Tibial nerve (tissue), 4 donors: ENCODE data around the gene ACTR1B. TPM values are rescaled to one million over a fixed set of nuclear protein-coding genes. Genes with fewer than 3 reads are reported as not detected.

ENCODE experiments used
- DNase-seq, 2 donors: peaks; one replicate each; pipeline ENCODE4 v3.0.0-alpha.2; 2019; ENCODE audit warnings: low spot score in 2 of 2
- H3K27ac ChIP-seq, 4 donors: fragments of 200-600 bp; sonication (generic) in 3 of 4; one replicate each; pipeline ENCODE4 v1.5.1; 2017 to 2019; ENCODE audit warnings: mild to moderate bottlenecking in 1 of 4
- H3K27me3 ChIP-seq, 2 donors: fragments of 200-600 bp; sonication (generic) in 1 of 2; one replicate each; pipeline versions ENCODE4 v1.5.1 to v1.6.0; 2017 to 2019
- H3K36me3 ChIP-seq, 3 donors: fragments of 200-600 bp; sonication (generic); one replicate each; pipeline ENCODE4 v1.5.1; 2018 to 2019
- H3K4me1 ChIP-seq, 4 donors: fragments of 200-600 bp; sonication (generic) in 3 of 4; one replicate each; pipeline ENCODE4 v1.5.1; 2017 to 2019
- H3K4me3 ChIP-seq, 4 donors: fragments of 200-600 bp; sonication (generic) in 3 of 4; one replicate each; pipeline ENCODE4 v1.5.1; 2017 to 2019; ENCODE audit warnings: mild to moderate bottlenecking in 1 of 4, moderate library complexity in 1 of 4
- H3K9me3 ChIP-seq, 4 donors: fragments of 200-600 bp; sonication (generic) in 3 of 4; one replicate each; pipeline ENCODE4 v1.5.1; 2017 to 2019
- CTCF ChIP-seq, 5 experiments: fragments of 200-600 bp in 3 of 5; fragments of 450-650 bp in 2 of 5; sonication (generic) in 3 of 5; IDR thresholded peaks; one replicate each; pipeline ENCODE4 v1.5.1; 2016 to 2019; ENCODE audit warnings: antibody characterized with exemption in 5 of 5, mild to moderate bottlenecking in 3 of 5, moderate library complexity in 2 of 5
- EP300 ChIP-seq, 2 donors: sonication (generic); formaldehyde crosslinking; IDR thresholded peaks; one replicate each; pipeline ENCODE4 v1.6.1; 2017; ENCODE audit warnings: antibody characterized with exemption in 2 of 2, mild to moderate bottlenecking in 1 of 2
- POLR2A ChIP-seq, 2 donors: fragments of 450-650 bp; IDR thresholded peaks; one replicate each; pipeline ENCODE4 v1.6.1; 2017; ENCODE audit warnings: antibody characterized with exemption in 2 of 2, mild to moderate bottlenecking in 2 of 2, moderate library complexity in 2 of 2
- WGBS, 2 donors: methylation state at CpG; one replicate each; pipeline ENCODE4 v1.1.5; 2018; 5-methylcytosine and 5-hydroxymethylcytosine counted together
- total RNA-seq, 4 donors: library from RNA; depleted of rRNA; stranded (reverse); fragments of >200 nt; gene quantifications; one replicate each; pipeline ENCODE4 v1.1.0, GENCODE V29; 2016

The ACTR1B gene
- total RNA-seq, 4 donors from 2014 or later = 65.1 to 109 (median 85.5) TPM

GRCh38 chr2:97708048-97708380, 44.2 kb upstream of the ACTR1B start:
- Histone ChIP-seq H3K27ac (no peak overlapping the region), H3K4me1 (no peaks in the 10 kb centered on the region), H3K9me3 (no peaks in the 10 kb centered on the region), H3K36me3 (no peaks in the 10 kb centered on the region), H3K27me3 (no peaks in the 10 kb centered on the region), H3K4me3 (no peak overlapping the region)
- TF ChIP-seq EP300 (IDR thresholded peaks at IDR 0.05) = no peak
- no peak for TF ChIP-seq CTCF (IDR thresholded peaks at IDR 0.05)
- 59 to 81% methylated on average over 4 of the region's 4 CpGs for WGBS, 2 donors
- no peak for DNase-seq

- no peak for DNase-seq
- TF ChIP-seq POLR2A (IDR thresholded peaks at IDR 0.05) (no peak), CTCF (IDR thresholded peaks at IDR 0.05) (no peak), EP300 (IDR thresholded peaks at IDR 0.05) (no peak)
- Histone ChIP-seq H3K36me3 (no peaks in the 10 kb centered on the region), H3K4me1 (no peaks in the 10 kb centered on the region), H3K27me3 (no peaks in the 10 kb centered on the region), H3K9me3 (no peaks in the 10 kb centered on the region), H3K27ac (no peak overlapping the region), H3K4me3 (no peak overlapping the region)
- WGBS, 2 donors = 82 to 83% methylated on average over 9 to 10 of the region's 11 CpGs
Observed at GRCh38 chr2:97707362-97708047, 43.7 kb upstream of the ACTR1B start.

GRCh38 chr2:97706708-97707345, 43.0 kb upstream of the ACTR1B start:
- no peak overlapping the region for H3K4me3 ChIP-seq
- no peaks in the 10 kb centered on the region for H3K4me1 ChIP-seq
- no peak for TF ChIP-seq EP300 (IDR thresholded peaks at IDR 0.05)
- no peak for DNase-seq
- H3K9me3 ChIP-seq = no peaks in the 10 kb centered on the region
- H3K27ac ChIP-seq = no peak overlapping the region
- 62 to 69% methylated on average over 11 of the region's 11 CpGs for WGBS, 2 donors
- no peaks in the 10 kb centered on the region for H3K36me3 ChIP-seq
- no peaks in the 10 kb centered on the region for H3K27me3 ChIP-seq

- Histone ChIP-seq H3K27ac (no peak overlapping the region), H3K4me1 (no peaks in the 10 kb centered on the region), H3K27me3 (no peaks in the 10 kb centered on the region), H3K36me3 (no peaks in the 10 kb centered on the region), H3K9me3 (no peaks in the 10 kb centered on the region), H3K4me3 (no peak overlapping the region)
- DNase-seq = no peak
- WGBS, 2 donors = 93 to 95% methylated on average over 13 of the region's 13 CpGs
- TF ChIP-seq CTCF (IDR thresholded peaks at IDR 0.05) = no peak
- TF ChIP-seq POLR2A (IDR thresholded peaks at IDR 0.05) = no peak
- TF ChIP-seq EP300 (IDR thresholded peaks at IDR 0.05) = no peak
Observed at GRCh38 chr2:97706112-97706511, 42.3 kb upstream of the ACTR1B start.

- no peaks in the 10 kb centered on the region for H3K36me3 ChIP-seq
- no peak for TF ChIP-seq POLR2A (IDR thresholded peaks at IDR 0.05)
- TF ChIP-seq EP300 (IDR thresholded peaks at IDR 0.05) = no peak
- TF ChIP-seq CTCF (IDR thresholded peaks at IDR 0.05) = no peak
Observed at GRCh38 chr2:97704989-97705388, 41.1 kb upstream of the ACTR1B start.

More at GRCh38 chr2:97704989-97705388, 41.1 kb upstream of the ACTR1B start:
- no peaks in the 10 kb centered on the region for H3K27me3 ChIP-seq
- H3K4me3 ChIP-seq = no peak overlapping the region
- whole genome bisulfite sequencing, 2 donors = 92 to 97% methylated on average over 5 of the region's 5 CpGs
- no peaks in the 10 kb centered on the region for H3K9me3 ChIP-seq
- no peaks in the 10 kb centered on the region for H3K4me1 ChIP-seq
- no peak overlapping the region for H3K27ac ChIP-seq
- DNase-seq = no peak
